ENCODE results near the gene ZNF628. TPM values are rescaled to one million over a fixed set of nuclear protein-coding genes. Genes with fewer than 3 reads are reported as not detected.

The ZNF628 gene
- polyA plus RNA-seq, 1 experiment: 0.48 TPM

- no peak for TF ChIP-seq CTCF (IDR thresholded peaks at IDR 0.05; ENCODE audit: insufficient read depth, low read depth, low read length)
- DNase-seq (ENCODE audit: low read depth): no peak
- Histone ChIP-seq H3K27me3 (ENCODE audit: control insufficient read depth, insufficient read depth, low read length) (no peaks in the 10 kb centered on the region), H3K36me3 (ENCODE audit: control insufficient read depth, insufficient read depth, low read length) (peaks cover 2% of the 10 kb centered on the region), H3K4me3 (ENCODE audit: low read depth, low read length) (peak overlapping the region; percentile 58; the same call in 1 of the 2 replicates)
- ChIA-PET CTCF (interaction anchor here (1.3 to 2.8 kb wide), 3 partner anchors 9 to 24 kb away, joined by 3 to 45 read pairs (median 7); no protein-coding TSS in a partner anchor), POLR2A (no interaction called here)
Measured at GRCh38 chr19:55477905-55478304, 1.5 kb downstream of the ZNF628 start.

GRCh38 chr19:55478364-55478763 is 1.9 kb downstream of the ZNF628 start:
- CTCF ChIA-PET: interaction anchor here (0.6 to 2.5 kb wide), 4 partner anchors 9 to 335 kb away, joined by 3 to 15 read pairs (median 5); no protein-coding TSS in a partner anchor
- H3K36me3 ChIP-seq (ENCODE audit: control insufficient read depth, insufficient read depth, low read length): peaks cover 2% of the 10 kb centered on the region
- no peak overlapping the region for H3K4me3 ChIP-seq (ENCODE audit: low read depth, low read length)
- POLR2A ChIA-PET: no interaction called here
- no peak for TF ChIP-seq CTCF (IDR thresholded peaks at IDR 0.05; ENCODE audit: insufficient read depth, low read depth, low read length)
- no peak for DNase-seq (ENCODE audit: low read depth)
- no peaks in the 10 kb centered on the region for H3K27me3 ChIP-seq (ENCODE audit: control insufficient read depth, insufficient read depth, low read length)

- CTCF ChIA-PET: interaction anchor here (0.6 to 2.5 kb wide), 4 partner anchors 8 to 336 kb away, joined by 3 to 15 read pairs (median 4); no protein-coding TSS in a partner anchor
- TF ChIP-seq CTCF (IDR thresholded peaks at IDR 0.05; ENCODE audit: insufficient read depth, low read depth, low read length): no peak
- no peak for DNase-seq (ENCODE audit: low read depth)
- POLR2A ChIA-PET: interaction anchor here (0.6 kb wide), 1 partner anchor 162 kb away, joined by 3 read pairs; no protein-coding TSS in a partner anchor
- Histone ChIP-seq H3K36me3 (ENCODE audit: control insufficient read depth, insufficient read depth, low read length) (peaks cover 5% of the 10 kb centered on the region), H3K27me3 (ENCODE audit: control insufficient read depth, insufficient read depth, low read length) (no peaks in the 10 kb centered on the region), H3K4me3 (ENCODE audit: low read depth, low read length) (no peak overlapping the region)
Measured at GRCh38 chr19:55479045-55479444, 2.6 kb downstream of the ZNF628 start.

- POLR2A ChIA-PET: no interaction called here
- CTCF ChIA-PET: interaction anchor here (0.9 to 2.5 kb wide), 3 partner anchors 12 to 24 kb away, joined by 3 to 15 read pairs (median 5); no protein-coding TSS in a partner anchor
- H3K36me3 ChIP-seq (ENCODE audit: control insufficient read depth, insufficient read depth, low read length): peaks cover 5% of the 10 kb centered on the region
- no peak overlapping the region for H3K4me3 ChIP-seq (ENCODE audit: low read depth, low read length)
- TF ChIP-seq CTCF (IDR thresholded peaks at IDR 0.05; ENCODE audit: insufficient read depth, low read depth, low read length): no peak
- no peak for DNase-seq (ENCODE audit: low read depth)
- no peaks in the 10 kb centered on the region for H3K27me3 ChIP-seq (ENCODE audit: control insufficient read depth, insufficient read depth, low read length)
Measured at GRCh38 chr19:55479451-55480230, 3.2 kb downstream of the ZNF628 start.

- no peak for TF ChIP-seq CTCF (IDR thresholded peaks at IDR 0.05; ENCODE audit: insufficient read depth, low read depth, low read length)
- Histone ChIP-seq H3K4me3 (ENCODE audit: low read depth, low read length) (no peak overlapping the region), H3K36me3 (ENCODE audit: control insufficient read depth, insufficient read depth, low read length) (peaks cover 5% of the 10 kb centered on the region), H3K27me3 (ENCODE audit: control insufficient read depth, insufficient read depth, low read length) (no peaks in the 10 kb centered on the region)
- DNase-seq (ENCODE audit: low read depth): no peak
- CTCF ChIA-PET: no interaction called here
- POLR2A ChIA-PET: no interaction called here
Measured at GRCh38 chr19:55481148-55481793, 4.9 kb downstream of the ZNF628 start.
